ENCODE data around the gene LYST. TPM values are rescaled to one million over a fixed set of nuclear protein-coding genes. Genes with fewer than 3 reads are reported as not detected.

The LYST gene
- total and polyA plus RNA-seq, 2 of the 4 experiments (the other 2 are of a cell fraction) = 2.2 to 7.2 TPM

GRCh38 chr1:235831148-235831547 is 35.6 kb downstream of the LYST start:
- peak; percentile 84 for DNase-seq
- no peak overlapping the region for H3K4me3 ChIP-seq (ENCODE audit: insufficient read depth, low read depth, low read length)
- no peak overlapping the region for H2AFZ ChIP-seq (replicated peaks; ENCODE audit: low read length, poor library complexity)
- H2BK5ac ChIP-seq (ENCODE audit: low read depth, low read length, poor library complexity, severe bottlenecking) = no peak overlapping the region
- H3K4me2 ChIP-seq (ENCODE audit: low read depth, low read length) = peak overlapping the region; percentile 63; the same call in 1 of the 2 replicates
- H3K9me1 ChIP-seq (ENCODE audit: insufficient read depth, low read length) = no peaks in the 10 kb centered on the region
- no peak overlapping the region for H2BK20ac ChIP-seq (ENCODE audit: low read depth, low read length)
- no peaks in the 10 kb centered on the region for H3K36me3 ChIP-seq (ENCODE audit: control insufficient read depth, insufficient read depth, low read length)
- H3K9me3 ChIP-seq (ENCODE audit: control insufficient read depth, insufficient read depth, low read length) = no peaks in the 10 kb centered on the region
- BruUV-seq (replicated peaks) = no TSS peak
- H4K20me1 ChIP-seq (ENCODE audit: insufficient read depth, low read length) = no peaks in the 10 kb centered on the region
- no peak overlapping the region for H2AK5ac ChIP-seq (ENCODE audit: low read depth, low read length)
- no peak overlapping the region for H3K18ac ChIP-seq (ENCODE audit: low read depth, low read length)
- in situ Hi-C loops (cut with MboI; ENCODE audit: low sequenced_read_pairs) = no loop called here
- H4K91ac ChIP-seq (ENCODE audit: insufficient read depth, low read depth, low read length) = no peak overlapping the region
- H3K27ac ChIP-seq (ENCODE audit: insufficient read depth, low read length) = no peak overlapping the region
- no peak overlapping the region for H3K4ac ChIP-seq (ENCODE audit: low read depth, low read length)
- TF ChIP-seq CHD1 (IDR thresholded peaks at IDR 0.05; ENCODE audit: low read depth, low read length) (no peak), MXI1 (IDR thresholded peaks at IDR 0.05; ENCODE audit: borderline replicate concordance, low read depth, low read length) (no peak), POLR2A (IDR thresholded peaks at IDR 0.05; ENCODE audit: low read depth, low read length) (no peak), CEBPB (IDR thresholded peaks at IDR 0.05; ENCODE audit: low read depth, low read length) (peak; percentile 64), MAZ (IDR thresholded peaks at IDR 0.05; ENCODE audit: borderline replicate concordance, low read depth, low read length) (no peak), BHLHE40 (IDR thresholded peaks at IDR 0.05; ENCODE audit: low read depth, low read length) (no peak)
- intact Hi-C loops (cut with micrococcal nuclease) = loop anchor here (5.0 kb wide), 1 partner anchor 71 kb away; no protein-coding TSS in a partner anchor
- no peak overlapping the region for H3K9ac ChIP-seq (ENCODE audit: low read depth, low read length)
- dilution Hi-C loops (cut with HindIII; ENCODE audit: low sequenced_read_pairs, unreplicated experiment) = no loop called here
- H3K56ac ChIP-seq (ENCODE audit: extremely low read depth, insufficient read depth, low read length) = no peak overlapping the region
- ChIA-PET CTCF (interaction anchor here (3.0 kb wide), 1 partner anchor 12 kb away, joined by 14 read pairs; no protein-coding TSS in a partner anchor), POLR2A (ENCODE audit: unreplicated experiment) (no interaction called here)
- no peak overlapping the region for H2BK120ac ChIP-seq (ENCODE audit: low read depth, low read length)
- no CpG with 5 or more reads among the region's 5 CpGs for WGBS, 2 experiments (ENCODE audit: extremely low coverage in 2 of 2, insufficient read length in 1 of 2)
- H2BK15ac ChIP-seq (ENCODE audit: low read depth, low read length) = no peak overlapping the region
- ATAC-seq (ENCODE audit: low read depth) = peak; percentile 77
- peaks cover 0 to 7% of the 10 kb centered on the region in 2 experiments; a peak in 2 of 4 replicates for H3K79me1 ChIP-seq (ENCODE audit: low read depth in 1 of 2, low read length in 2 of 2)
- peaks cover 2% of the 10 kb centered on the region; the same call in 1 of the 2 replicates for H3K4me1 ChIP-seq (ENCODE audit: control insufficient read depth, insufficient read depth, low read length)
- no peaks in the 10 kb centered on the region for H3K27me3 ChIP-seq (ENCODE audit: control insufficient read depth, insufficient read depth, low read length)
- H4K8ac ChIP-seq (ENCODE audit: low read depth in 2 of 2, low read length in 2 of 2) = 0 out of 4 replicates have a peak overlapping the region, but pooled peaks of 1 of the 2 experiments have one; percentile 8
- no peak overlapping the region for H4K5ac ChIP-seq (ENCODE audit: low read depth, low read length)
- H2AK9ac ChIP-seq (replicated peaks; ENCODE audit: low read depth, low read length, poor library complexity) = peak overlapping the region; percentile 91
- no peak overlapping the region for H3K14ac ChIP-seq (replicated peaks; ENCODE audit: low read depth, low read length)
- H3K23ac ChIP-seq (ENCODE audit: low read depth, low read length) = no peak overlapping the region

Data from IMR-90 (cell line).